ENCODE results near the gene MYO7B. TPM values are rescaled to one million over a fixed set of nuclear protein-coding genes. Genes with fewer than 3 reads are reported as not detected.

MYO7B gene
- total and polyA plus RNA-seq, 9 of the 15 experiments (the other 6 are each of a cell fraction or from before 2014, with no cell fraction given) = 0.08 TPM; not detected in 8

DNA sequence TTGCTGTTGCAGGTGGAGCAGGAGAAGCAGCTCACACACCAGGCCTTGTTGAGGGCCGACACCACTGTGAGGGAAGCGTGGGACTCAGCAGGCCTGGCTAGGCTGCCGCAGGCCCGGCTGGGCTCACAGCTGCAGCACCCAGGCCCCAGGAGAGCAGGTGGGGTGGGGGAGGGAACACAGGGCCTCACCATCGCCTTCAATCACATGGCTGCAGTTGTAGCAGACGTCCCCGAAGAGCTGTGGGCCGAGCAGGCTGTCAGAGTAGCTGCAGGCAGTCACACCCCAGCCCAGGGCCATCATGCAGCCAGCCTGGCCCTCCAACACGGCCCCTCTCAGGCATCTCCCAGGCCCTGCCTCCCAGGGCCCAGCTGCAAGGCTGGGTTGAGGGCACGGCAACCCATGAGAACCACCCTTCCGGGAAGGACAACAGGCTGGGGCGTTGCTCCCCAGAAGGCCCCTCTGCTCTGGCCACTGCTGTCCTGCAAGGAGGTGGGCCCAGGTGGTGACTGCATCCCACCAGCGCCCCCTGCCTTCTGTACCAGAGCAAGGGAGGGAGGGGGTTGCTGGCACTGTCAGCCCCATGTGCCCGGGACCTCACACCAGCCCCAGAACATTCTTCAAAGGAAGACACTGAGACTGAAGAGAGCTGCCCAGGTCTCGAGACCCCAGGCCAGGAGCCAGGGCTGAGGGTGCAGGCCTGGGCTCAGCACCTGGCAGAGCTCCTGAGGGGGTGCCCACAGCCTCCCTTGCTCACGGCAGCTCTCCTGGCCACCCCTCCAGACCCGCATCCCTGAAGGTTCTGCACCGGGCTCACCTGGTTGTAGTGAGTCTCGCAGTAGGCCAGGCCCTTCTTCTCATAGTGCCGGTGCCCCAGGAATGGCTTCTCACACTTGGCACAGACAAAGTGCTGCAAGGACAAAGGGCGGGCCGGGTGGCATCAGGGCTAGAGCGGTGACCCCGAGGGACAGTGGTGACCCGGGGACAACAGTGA is 104.9 kb downstream of the MYO7B start:
- TF ChIP-seq KDM1A (IDR thresholded peaks at IDR 0.05) = no peak
- TF ChIP-seq CBFA2T2 (conservative IDR thresholded peaks at IDR 0.05) = 0 out of 2 replicates have a peak, but pooled peaks have one; percentile 20
- peak; percentile 32; the same call in 1 of the 2 replicates for TF ChIP-seq CBFA2T3 (IDR thresholded peaks at IDR 0.05)
- TF ChIP-seq, protein P1, sequence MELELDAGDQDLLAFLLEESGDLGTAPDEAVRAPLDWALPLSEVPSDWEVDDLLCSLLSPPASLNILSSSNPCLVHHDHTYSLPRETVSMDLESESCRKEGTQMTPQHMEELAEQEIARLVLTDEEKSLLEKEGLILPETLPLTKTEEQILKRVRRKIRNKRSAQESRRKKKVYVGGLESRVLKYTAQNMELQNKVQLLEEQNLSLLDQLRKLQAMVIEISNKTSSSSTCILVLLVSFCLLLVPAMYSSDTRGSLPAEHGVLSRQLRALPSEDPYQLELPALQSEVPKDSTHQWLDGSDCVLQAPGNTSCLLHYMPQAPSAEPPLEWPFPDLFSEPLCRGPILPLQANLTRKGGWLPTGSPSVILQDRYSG (tag; conservative IDR thresholded peaks at IDR 0.05; ENCODE audit: low read depth) = no peak
- no peak for TF ChIP-seq ZNF282 (CRISPR knock-in tag; IDR thresholded peaks at IDR 0.05)
- TF ChIP-seq RAD21 (CRISPR knock-in tag; conservative IDR thresholded peaks at IDR 0.05 in 1 of 2, IDR thresholded peaks at IDR 0.05 in 1 of 2) = 0 out of 4 replicates have a peak, but pooled peaks of 1 of the 2 experiments have one; percentile 13
- no peak for TF ChIP-seq ZNF23 (CRISPR knock-in tag; IDR thresholded peaks at IDR 0.05)
- TF ChIP-seq, protein P2, sequence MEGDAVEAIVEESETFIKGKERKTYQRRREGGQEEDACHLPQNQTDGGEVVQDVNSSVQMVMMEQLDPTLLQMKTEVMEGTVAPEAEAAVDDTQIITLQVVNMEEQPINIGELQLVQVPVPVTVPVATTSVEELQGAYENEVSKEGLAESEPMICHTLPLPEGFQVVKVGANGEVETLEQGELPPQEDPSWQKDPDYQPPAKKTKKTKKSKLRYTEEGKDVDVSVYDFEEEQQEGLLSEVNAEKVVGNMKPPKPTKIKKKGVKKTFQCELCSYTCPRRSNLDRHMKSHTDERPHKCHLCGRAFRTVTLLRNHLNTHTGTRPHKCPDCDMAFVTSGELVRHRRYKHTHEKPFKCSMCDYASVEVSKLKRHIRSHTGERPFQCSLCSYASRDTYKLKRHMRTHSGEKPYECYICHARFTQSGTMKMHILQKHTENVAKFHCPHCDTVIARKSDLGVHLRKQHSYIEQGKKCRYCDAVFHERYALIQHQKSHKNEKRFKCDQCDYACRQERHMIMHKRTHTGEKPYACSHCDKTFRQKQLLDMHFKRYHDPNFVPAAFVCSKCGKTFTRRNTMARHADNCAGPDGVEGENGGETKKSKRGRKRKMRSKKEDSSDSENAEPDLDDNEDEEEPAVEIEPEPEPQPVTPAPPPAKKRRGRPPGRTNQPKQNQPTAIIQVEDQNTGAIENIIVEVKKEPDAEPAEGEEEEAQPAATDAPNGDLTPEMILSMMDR (IDR thresholded peaks at IDR 0.05 in 2 of 3, conservative IDR thresholded peaks at IDR 0.05 in 1 of 3; ENCODE audit: insufficient read depth in 2 of 3, low read depth in 1 of 3, low read length in 3 of 3) = peak in 2 of 3 experiments; percentile 10 to 35; a peak in 1 of 6 replicates
- H3K9ac ChIP-seq (ENCODE audit: insufficient read depth in 1 of 2, low read depth in 2 of 2, low read length in 2 of 2) = peak overlapping the region in 1 of 2 experiments; percentile 45; a peak in 1 of 4 replicates
- H3K79me2 ChIP-seq (ENCODE audit: control insufficient read depth, insufficient read depth, low read length) = no peaks in the 10 kb centered on the region
- BruUV-seq (replicated peaks) = no TSS peak
- peaks cover 14 to 68% of the 10 kb centered on the region in 2 experiments for H3K4me1 ChIP-seq (replicated peaks in 1 of 2; ENCODE audit: control insufficient read depth in 2 of 2, insufficient read depth in 2 of 2, low read length in 2 of 2)
- CTCF ChIA-PET (ENCODE audit: low intra/inter-chr PET ratio) = no interaction called here
- H3K4me2 ChIP-seq (ENCODE audit: insufficient read depth, low read length) = no peak overlapping the region
- intact Hi-C loops (cut with micrococcal nuclease) = no loop called here
- H4K20me1 ChIP-seq (replicated peaks; ENCODE audit: control insufficient read depth, insufficient read depth, low read length) = no peaks in the 10 kb centered on the region; the same call in 1 of the 2 replicates
- WGBS (ENCODE audit: insufficient coverage, low coverage, missing lambda C conversion rate) = 37% methylated on average over 19 of the region's 25 CpGs
- no peaks in the 10 kb centered on the region for H3K36me3 ChIP-seq (ENCODE audit: control insufficient read depth, insufficient read depth, low read length)
- H3K9me1 ChIP-seq (ENCODE audit: control insufficient read depth, insufficient read depth, low read length) = no peaks in the 10 kb centered on the region
- no peak overlapping the region for H3K27ac ChIP-seq (ENCODE audit: extremely low read depth, low read depth, low read length)
- ATAC-seq = 0 out of 3 replicates have a peak, but pooled peaks have one; percentile 2
- peaks cover 13 to 24% of the 10 kb centered on the region in 2 experiments; a peak in 4 of 5 replicates for H3K27me3 ChIP-seq (ENCODE audit: control insufficient read depth in 2 of 2, insufficient read depth in 2 of 2, low read length in 2 of 2)
- DNase-seq (ENCODE audit: extremely low read depth in 1 of 4, low spot score in 3 of 4) = peak in 2 of 4 experiments; percentile 34 to 45
- no peak overlapping the region for H2AFZ ChIP-seq (ENCODE audit: low read depth, low read length)
- H3K4me3 ChIP-seq = no peak overlapping the region
- no peaks in the 10 kb centered on the region for H3K9me3 ChIP-seq (replicated peaks; ENCODE audit: control insufficient read depth, insufficient read depth, low read depth, low read length)
- in situ Hi-C loops (cut with MboI) = no loop called here
- POLR2A ChIA-PET = interaction anchor here (0.6 kb wide), 2 partner anchors 15 to 265 kb away, joined by 3 read pairs; no protein-coding TSS in a partner anchor
- FAIRE-seq = no peak

Data from K562 (cell line).